ENCODE measurements around the gene MEIS1. TPM values are rescaled to one million over a fixed set of nuclear protein-coding genes. Genes with fewer than 3 reads are reported as not detected.

The MEIS1 gene
- total and polyA plus RNA-seq, 2 donors (not counting 3 experiments of a cell fraction or from before 2014, with no cell fraction given), result 10.0 to 26.5 TPM

GRCh38 chr2:66525606-66526005 is 90.7 kb downstream of the MEIS1 start:
- no peak for FAIRE-seq
- dilution Hi-C loops (cut with MboI; ENCODE audit: extremely low pct_ligation_motif_present, low sequenced_read_pairs) (no loop called here), intact Hi-C loops (cut with micrococcal nuclease) (no loop called here)
- Histone ChIP-seq H3K4me1 (ENCODE audit: control insufficient read depth, extremely low read depth, insufficient read depth, low read length) (no peaks in the 10 kb centered on the region), H3K36me3 (ENCODE audit: control insufficient read depth in 2 of 2, extremely low read depth in 1 of 2, insufficient read depth in 2 of 2, low read length in 2 of 2) (no peaks in the 10 kb centered on the region), H3K4me2 (ENCODE audit: insufficient read depth, low read length) (no peak overlapping the region), H2AFZ (ENCODE audit: low read depth, low read length) (no peak overlapping the region), H3K4me3 (replicated peaks in 1 of 3; ENCODE audit: insufficient read depth in 1 of 3, low read depth in 1 of 3, low read length in 3 of 3) (no peak overlapping the region), H4K20me1 (replicated peaks; ENCODE audit: control insufficient read depth, extremely low read depth, insufficient read depth, low read length) (no peaks in the 10 kb centered on the region), H3K27me3 (ENCODE audit: control insufficient read depth in 2 of 2, insufficient read depth in 2 of 2, low read length in 2 of 2) (no peaks in the 10 kb centered on the region), H3K9me3 (replicated peaks; ENCODE audit: control insufficient read depth, insufficient read depth, low read length) (no peaks in the 10 kb centered on the region), H3K79me2 (ENCODE audit: control insufficient read depth, insufficient read depth, low read length) (no peaks in the 10 kb centered on the region), H3K27ac (ENCODE audit: insufficient read depth, low read depth, low read length) (no peak overlapping the region), H3K9ac (replicated peaks; ENCODE audit: extremely low read depth, insufficient read depth, low read length) (no peak overlapping the region), H3K9me1 (replicated peaks; ENCODE audit: control insufficient read depth, extremely low read depth, insufficient read depth, low read length) (no peaks in the 10 kb centered on the region)
- no TSS peak for BruUV-seq (replicated peaks)
- ChIA-PET CTCF (interaction anchor here (0.9 kb wide), 1 partner anchor 34 kb away, joined by 3 read pairs; no protein-coding TSS in a partner anchor), POLR2A (no interaction called here)
- no peak for DNase-seq (ENCODE audit: low read depth, low spot score)
- no peak for TF ChIP-seq EZH2 (IDR thresholded peaks at IDR 0.05; ENCODE audit: borderline replicate concordance, low read depth, low read length, severe bottlenecking)
- no peak for TF ChIP-seq POLR2A (IDR thresholded peaks at IDR 0.05; ENCODE audit: low read depth, low read length)
- no peak for TF ChIP-seq GATA2 (IDR thresholded peaks at IDR 0.05; ENCODE audit: insufficient read depth, insufficient read length, low read depth, low read length)
- TF ChIP-seq FOS (IDR thresholded peaks at IDR 0.05; ENCODE audit: borderline replicate concordance, insufficient read depth, low read length), result no peak
- TF ChIP-seq MYC (IDR thresholded peaks at IDR 0.05; ENCODE audit: low read depth, low read length), result no peak
- no peak for TF ChIP-seq CTCF (IDR thresholded peaks at IDR 0.05; ENCODE audit: extremely low read depth in 1 of 2, insufficient read depth in 1 of 2, low read depth in 1 of 2, low read length in 2 of 2)
- no peak for TF ChIP-seq JUN (IDR thresholded peaks at IDR 0.05; ENCODE audit: borderline replicate concordance, insufficient read depth, insufficient read length, low read depth)

Measured in endothelial cell of umbilical vein (primary cell).